GM06990 (cell line): ENCODE results near the gene RPL28.
A peak's percentile ranks its signal among the peaks of the same experiment; 100 is the strongest.

Experiments used
- DNase-seq: peaks from one replicate; pipeline ENCODE4 v3.0.0-alpha.2; 2011; ENCODE audit not compliant: insufficient read length; ENCODE audit errors: extremely low read depth
- H3K27me3 ChIP-seq: replicated peaks from 2 replicates; pipeline ENCODE4 v1.6.0; 2011; ENCODE audit warnings: low read length; ENCODE audit not compliant: control insufficient read depth, insufficient read depth
- H3K36me3 ChIP-seq: 2 replicates; pipeline ENCODE4 v1.5.1; 2011; ENCODE audit warnings: low read length; ENCODE audit not compliant: control insufficient read depth, insufficient read depth
- H3K4me3 ChIP-seq: replicated peaks from 2 replicates; pipeline ENCODE4 v1.5.1; 2011; ENCODE audit warnings: low read depth, mild to moderate bottlenecking, control low read depth, low read length
- CTCF ChIP-seq: IDR thresholded peaks from 2 replicates; pipeline ENCODE4 v1.5.1; 2011; ENCODE audit warnings: low read length, control low read depth, mild to moderate bottlenecking, inconsistent platforms; ENCODE audit not compliant: insufficient read depth, poor library complexity, severe bottlenecking

Gene RPL28

GRCh38 chr19:55341171-55341588 is 44.6 kb upstream of the RPL28 start:
- no peaks in the 10 kb centered on the region; the same call in none of the 2 replicates for H3K36me3 ChIP-seq
- H3K27me3 ChIP-seq: no peaks in the 10 kb centered on the region
- peak overlapping the region; percentile 71 for H3K4me3 ChIP-seq
- peak; percentile 54 for DNase-seq
- no peak for TF ChIP-seq CTCF

- no peak for TF ChIP-seq CTCF
- no peak for DNase-seq
- Histone ChIP-seq H3K27me3 (no peaks in the 10 kb centered on the region), H3K36me3 (no peaks in the 10 kb centered on the region; the same call in none of the 2 replicates), H3K4me3 (peak overlapping the region; percentile 71; the same call in 1 of the 2 replicates)
These were observed 43.9 kb upstream of the RPL28 start for GRCh38 chr19:55341595-55342531.

- Histone ChIP-seq H3K4me3 (no peak overlapping the region), H3K36me3 (peaks cover 2% of the 10 kb centered on the region), H3K27me3 (no peaks in the 10 kb centered on the region)
- TF ChIP-seq CTCF: no peak
- no peak for DNase-seq
These were observed 41.3 kb upstream of the RPL28 start for GRCh38 chr19:55344444-55344843.

- TF ChIP-seq CTCF: no peak
- Histone ChIP-seq H3K27me3 (no peaks in the 10 kb centered on the region), H3K36me3 (peaks cover 2% of the 10 kb centered on the region), H3K4me3 (no peak overlapping the region)
- no peak for DNase-seq
These were observed 40.5 kb upstream of the RPL28 start for GRCh38 chr19:55345101-55345817.

GRCh38 chr19:55345818-55346724 is 39.7 kb upstream of the RPL28 start:
- H3K4me3 ChIP-seq: no peak overlapping the region
- TF ChIP-seq CTCF: no peak
- no peak for DNase-seq

More at GRCh38 chr19:55345818-55346724, 39.7 kb upstream of the RPL28 start:
- no peaks in the 10 kb centered on the region for H3K27me3 ChIP-seq
- peaks cover 2% of the 10 kb centered on the region for H3K36me3 ChIP-seq
